Esophagus muscularis mucosa (tissue), 3 donors: ENCODE data around the gene MED31.

ENCODE experiments used
- CTCF ChIP-seq, 3 experiments: fragments of 200-600 bp in 2 of 3; fragments of 450-650 bp in 1 of 3; sonication (generic) in 2 of 3; IDR thresholded peaks; one replicate each; pipeline ENCODE4 v1.5.1; 2017 to 2019; ENCODE audit warnings: antibody characterized with exemption in 3 of 3, mild to moderate bottlenecking in 2 of 3, moderate library complexity in 1 of 3
- EP300 ChIP-seq: sonication (generic); formaldehyde crosslinking; IDR thresholded peaks from one replicate; pipeline ENCODE4 v1.6.1; 2017; ENCODE audit warnings: antibody characterized with exemption

- TF ChIP-seq CTCF (IDR thresholded peaks at IDR 0.05) (no peak), EP300 (no peak)
These were observed 18.2 kb upstream of the MED31 start for GRCh38 chr17:6669479-6670212.
